Stimulated activated CD8-positive, alpha-beta memory T cell treated with anti-CD3 and anti-CD28 coated beads, Interleukin-15, amount 100 ng/mL, for 1 hour (primary cell): Measurements from ENCODE around the gene LRRC72.

ENCODE experiments used
- DNase-seq: peaks from one replicate; pipeline ENCODE4 v3.0.0-alpha.2; 2020; ENCODE audit warnings: low read depth

LRRC72 gene

DNA sequence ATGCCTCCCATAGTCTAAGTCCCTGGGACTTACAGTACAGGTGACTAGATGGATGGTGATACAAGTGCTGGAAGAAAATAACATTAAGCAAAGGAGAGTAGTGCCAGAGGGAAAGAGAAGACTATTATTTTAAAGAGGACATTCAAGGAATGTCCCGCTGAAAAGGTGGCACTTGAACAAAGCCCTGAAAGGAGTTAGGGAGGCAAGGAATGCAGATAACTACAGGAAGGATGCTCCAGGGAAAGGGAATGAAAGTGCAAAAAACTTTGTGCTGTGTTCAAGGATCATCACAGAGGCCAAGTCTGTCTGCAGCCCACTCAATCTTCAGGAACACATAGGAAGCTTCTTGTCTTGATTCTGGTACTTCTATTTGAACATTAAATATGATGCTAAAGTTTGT, 104.0 kb downstream of the LRRC72 start:
- DNase-seq = no peak
